Glomerular endothelial cell (primary cell): ENCODE results near the gene ABHD5. TPM values are rescaled to one million over a fixed set of nuclear protein-coding genes. Genes with fewer than 3 reads are reported as not detected.
"Not testable (repeated sequence)": the region's sequence is repeated elsewhere in the genome, so short reads cannot be mapped to it uniquely, and the experiment has no call there.

ENCODE experiments used
- DNase-seq: peaks from one replicate; pipeline ENCODE4 v3.0.0-alpha.2; 2011; ENCODE audit warnings: low read depth, low spot score; ENCODE audit errors: extremely low read depth
- total RNA-seq: library from RNA; depleted of rRNA; stranded (reverse); fragments of >200 nt; gene quantifications from 2 replicates; pipeline ENCODE4 v1.2.3, GENCODE V29; 2015

The ABHD5 gene
- total RNA-seq, result 12.7 and 36.4 TPM in 2 replicates

GRCh38 chr3:43690400-43691119, at the start of gene ABHD5:
Gene ABHD5, plus strand, starts transcription at chr3:43690938. Its CDS starts 55 bp downstream, at chr3:43690993.
- DNase-seq, result peak; percentile 56

- DNase-seq, result no peak
These were observed 49.2 kb upstream of the ABHD5 start for GRCh38 chr3:43641306-43642114.

DNA sequence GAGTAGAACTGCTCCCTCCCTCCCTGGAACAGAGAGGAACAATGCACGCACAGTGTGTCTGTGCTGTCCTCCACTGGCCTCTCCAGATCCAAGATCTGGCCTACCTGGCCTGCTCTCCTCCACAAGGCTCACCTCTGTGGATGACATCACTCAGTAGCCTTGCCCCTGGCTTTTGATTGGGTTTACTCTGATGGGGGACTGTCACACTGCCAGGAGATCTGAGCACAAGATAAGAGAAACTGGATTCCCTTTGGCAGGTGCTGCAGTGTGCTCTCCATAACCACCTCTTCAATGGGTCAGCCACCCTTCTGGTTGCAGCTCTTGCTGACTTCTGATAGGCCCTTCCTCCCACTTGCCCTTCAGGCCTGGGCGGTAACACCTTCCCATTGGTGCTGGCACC, 46.3 kb upstream of the ABHD5 start:
- no peak for DNase-seq

- no peak for DNase-seq
These were observed 43.2 kb upstream of the ABHD5 start for GRCh38 chr3:43647331-43648166.

DNA sequence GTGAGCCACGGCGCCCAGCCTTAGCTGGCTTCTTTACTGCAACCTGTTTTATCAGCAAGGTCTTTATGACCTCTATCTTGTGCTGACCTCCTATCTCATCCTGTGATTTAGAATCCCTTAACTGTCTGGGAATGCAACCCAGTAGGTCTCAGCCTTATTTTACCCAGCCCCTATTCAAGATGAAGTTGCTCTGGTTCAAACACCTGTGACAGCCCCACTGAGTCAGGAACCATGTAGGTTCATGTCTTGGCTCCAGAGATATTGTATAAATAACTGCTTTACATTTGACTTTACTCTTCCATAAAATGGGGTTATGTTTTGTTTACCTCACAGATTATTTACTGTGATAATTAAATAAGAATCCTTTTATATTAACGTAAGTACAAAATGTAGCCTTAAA, 41.8 kb upstream of the ABHD5 start:
- no peak for DNase-seq

DNA sequence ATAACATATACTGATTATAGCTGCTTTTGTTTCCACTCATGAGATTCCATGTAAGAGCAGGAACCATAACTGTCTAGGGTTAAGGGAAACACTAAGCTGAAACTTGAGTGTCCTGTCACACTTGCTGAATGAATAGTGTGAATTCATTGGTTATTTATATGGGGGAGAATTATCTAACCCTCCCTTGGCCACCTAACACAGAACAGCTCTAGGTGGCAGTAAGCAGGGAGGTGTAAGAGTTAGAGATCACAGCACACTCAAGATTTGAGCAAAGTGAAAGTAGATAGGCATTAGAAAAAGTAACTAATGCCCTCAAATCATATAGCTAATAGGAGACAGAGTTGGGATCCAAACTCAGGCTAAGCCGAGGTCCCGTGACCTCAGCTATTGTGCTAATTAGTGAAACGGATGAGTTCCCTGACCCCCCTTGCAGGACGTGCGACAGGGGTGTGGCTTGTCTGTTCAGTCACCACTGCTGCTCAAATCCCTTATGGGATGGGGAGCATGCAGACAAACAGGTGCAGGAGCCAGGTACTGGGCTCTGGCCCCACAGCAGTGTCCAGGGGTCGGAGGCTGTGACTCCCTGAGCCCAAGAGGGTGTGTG, 41.3 kb upstream of the ABHD5 start:
- DNase-seq, result no peak

GRCh38 chr3:43650345-43650744, 40.4 kb upstream of the ABHD5 start:
- no peak for DNase-seq

- DNase-seq, result not testable (repeated sequence)
These were observed 34.3 kb upstream of the ABHD5 start for GRCh38 chr3:43656390-43656789.

GRCh38 chr3:43659250-43659880, 31.4 kb upstream of the ABHD5 start:
- DNase-seq, result no peak

DNA sequence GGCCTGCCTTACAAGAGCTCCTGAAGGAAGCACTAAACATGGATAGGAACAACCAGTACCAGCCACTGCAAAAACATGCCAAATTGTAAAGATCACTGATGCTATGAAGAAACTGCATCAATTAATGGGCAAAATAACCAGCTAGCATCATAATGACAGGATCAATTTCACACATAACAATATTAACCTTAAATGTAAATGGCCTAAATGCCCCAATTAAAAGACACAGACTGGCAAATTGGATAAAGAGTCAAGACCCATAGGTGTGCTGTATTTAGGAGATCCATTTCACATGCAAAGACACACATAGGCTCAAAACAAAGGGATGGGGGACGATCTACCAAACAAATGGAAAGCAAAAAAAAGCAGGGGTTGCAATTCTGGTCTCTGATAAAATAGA, 29.4 kb upstream of the ABHD5 start:
- not testable (repeated sequence) for DNase-seq

DNA sequence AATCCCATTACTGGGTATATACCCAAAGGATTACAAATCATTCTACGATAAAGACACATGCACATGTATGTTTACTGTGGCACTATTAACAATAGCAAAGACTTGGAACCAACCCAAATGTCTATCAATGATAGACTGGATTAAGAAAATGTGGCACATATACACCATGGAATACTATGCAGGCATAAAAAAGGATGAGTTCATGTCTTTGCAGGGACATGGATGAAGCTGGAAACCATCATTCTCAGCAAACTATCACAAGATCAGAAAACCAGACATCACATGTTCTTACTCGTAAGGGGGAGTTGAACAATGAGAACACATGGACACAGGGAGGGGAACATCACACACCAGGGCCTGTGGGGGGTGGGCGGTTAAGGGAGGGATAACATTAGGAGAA, 25.7 kb upstream of the ABHD5 start:
- not testable (repeated sequence) for DNase-seq

- DNase-seq, result no peak
These were observed 19.9 kb upstream of the ABHD5 start for GRCh38 chr3:43670635-43671522.

- no peak for DNase-seq
These were observed 16.2 kb upstream of the ABHD5 start for GRCh38 chr3:43674345-43675085.

- DNase-seq, result no peak
These were observed 15.1 kb upstream of the ABHD5 start for GRCh38 chr3:43675593-43675992.

DNA sequence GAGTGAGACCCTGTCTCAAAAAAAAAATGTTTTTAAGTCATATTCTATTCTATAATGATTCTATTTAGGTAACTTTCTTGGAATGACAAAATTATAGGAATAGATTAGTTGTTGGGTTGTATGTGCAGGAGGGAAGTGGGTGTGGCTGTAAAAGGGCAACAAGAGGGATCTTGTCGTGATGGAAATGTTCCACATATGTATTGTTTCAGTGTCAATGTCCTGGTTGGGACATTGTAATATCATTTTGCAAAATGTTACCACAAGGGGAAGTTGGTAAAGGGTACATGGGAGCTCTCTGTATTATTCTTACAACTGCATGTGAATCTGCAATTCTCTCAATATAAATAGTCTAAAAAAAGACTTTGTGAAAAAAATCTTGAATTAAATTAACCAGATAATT, 14.3 kb upstream of the ABHD5 start:
- no peak for DNase-seq

GRCh38 chr3:43678375-43678774, 12.4 kb upstream of the ABHD5 start:
- DNase-seq, result not testable (repeated sequence)

DNA sequence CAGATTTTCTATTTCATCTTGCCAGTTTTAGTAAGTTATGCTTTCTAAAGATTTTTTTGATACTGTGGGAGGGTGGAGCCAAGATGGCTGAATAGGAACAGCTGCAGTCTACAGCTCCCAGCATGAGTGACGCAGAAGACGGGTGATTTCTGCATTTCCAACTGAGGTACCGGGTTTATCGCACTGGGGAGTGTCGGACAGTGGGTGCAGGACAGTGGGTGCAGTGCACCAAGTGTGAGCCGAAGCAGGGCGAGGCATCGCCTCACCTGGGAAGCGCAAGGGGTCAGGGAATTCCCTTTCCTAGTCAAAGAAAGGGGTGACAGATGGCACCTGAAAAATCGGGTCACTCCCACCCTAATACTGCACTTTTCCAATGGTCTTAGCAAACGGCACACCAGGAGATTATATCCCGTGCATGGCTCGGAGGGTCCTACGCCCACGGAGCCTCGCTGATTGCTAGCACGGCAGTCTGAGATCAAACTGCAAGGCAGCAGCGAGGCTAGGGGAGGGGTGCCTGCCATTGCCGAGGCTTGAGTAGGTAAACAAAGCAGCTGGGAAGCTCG, 11.8 kb upstream of the ABHD5 start:
- DNase-seq, result not testable (repeated sequence)

GRCh38 chr3:43680857-43681256, 9.9 kb upstream of the ABHD5 start:
- not testable (repeated sequence) for DNase-seq
